CD14-positive monocyte (primary cell): ENCODE measurements around the gene NBPF20. TPM values are rescaled to one million over a fixed set of nuclear protein-coding genes. Genes with fewer than 3 reads are reported as not detected.
"Not testable (repeated sequence)": the region's sequence is repeated elsewhere in the genome, so short reads cannot be mapped to it uniquely, and the experiment has no call there.

ENCODE experiments used
- DNase-seq, 3 donors: peaks; one replicate each; pipeline ENCODE4 v3.0.0-alpha.2; 2011 to 2022
- H2AFZ ChIP-seq: 2 replicates; pipeline ENCODE4 v1.6.0; 2012; ENCODE audit warnings: mild to moderate bottlenecking, low read depth, low read length, inconsistent platforms; ENCODE audit not compliant: insufficient read depth, poor library complexity, severe bottlenecking
- H3K27ac ChIP-seq, 2 donors: 1 replicate in 1 of 2; 2 replicates in 1 of 2; pipeline ENCODE4 v1.5.1; 2012 to 2013; ENCODE audit warnings: low read length in 2 of 2, control low read depth in 1 of 2, inconsistent platforms in 1 of 2, low read depth in 1 of 2, mild to moderate bottlenecking in 1 of 2
- H3K27me3 ChIP-seq, 2 donors: one replicate each; pipeline versions ENCODE4 v1.6.0 to v1.6.1; 2011 to 2013; ENCODE audit warnings: low read length in 2 of 2; ENCODE audit not compliant: control insufficient read depth in 2 of 2, insufficient read depth in 2 of 2
- H3K36me3 ChIP-seq, 2 donors: replicated peaks in 1 of 2; 1 replicate in 1 of 2; 2 replicates in 1 of 2; pipeline versions ENCODE4 v1.5.1 to v1.6.1; 2012 to 2013; ENCODE audit warnings: low read length in 2 of 2, control low read depth in 1 of 2, inconsistent platforms in 1 of 2, mild to moderate bottlenecking in 1 of 2; ENCODE audit not compliant: insufficient read depth in 2 of 2, control insufficient read depth in 1 of 2
- H3K4me1 ChIP-seq, 2 donors: 1 replicate in 1 of 2; 2 replicates in 1 of 2; pipeline versions ENCODE4 v1.5.1 to v1.6.1; 2012 to 2013; ENCODE audit warnings: low read length in 2 of 2, control low read depth in 1 of 2, inconsistent platforms in 1 of 2, mild to moderate bottlenecking in 1 of 2, moderate library complexity in 1 of 2; ENCODE audit not compliant: insufficient read depth in 2 of 2, control insufficient read depth in 1 of 2
- H3K4me2 ChIP-seq: replicated peaks from 2 replicates; pipeline ENCODE3; 2012; ENCODE audit warnings: low read length, moderate library complexity, mild to moderate bottlenecking; ENCODE audit not compliant: poor library complexity, severe bottlenecking; ENCODE audit errors: extremely low read depth
- H3K4me3 ChIP-seq, 3 experiments: fragments of 200-600 bp in 1 of 3; sonication (generic) in 1 of 3; replicated peaks in 1 of 3; 1 replicate in 2 of 3; 2 replicates in 1 of 3; pipeline ENCODE4 v1.5.1; 2011 to 2013; ENCODE audit warnings: low read length in 3 of 3, mild to moderate bottlenecking in 3 of 3, control low read depth in 2 of 3, low read depth in 2 of 3, inconsistent platforms in 1 of 3, moderate library complexity in 1 of 3
- H3K79me2 ChIP-seq: 2 replicates; pipeline ENCODE4 v1.6.0; 2012; ENCODE audit warnings: mild to moderate bottlenecking, control low read depth, inconsistent platforms, low read length, moderate library complexity; ENCODE audit not compliant: insufficient read depth
- H3K9ac ChIP-seq: 2 replicates; pipeline ENCODE4 v1.6.0; 2017; ENCODE audit warnings: low read length, mild to moderate bottlenecking; ENCODE audit not compliant: insufficient read depth, poor library complexity, severe bottlenecking
- H3K9me3 ChIP-seq, 2 donors: replicated peaks in 1 of 2; 1 replicate in 1 of 2; 2 replicates in 1 of 2; pipeline versions ENCODE4 v1.5.1 to v1.6.1; 2012 to 2013; ENCODE audit warnings: low read length in 2 of 2, control low read depth in 1 of 2; ENCODE audit not compliant: control insufficient read depth in 1 of 2, insufficient read depth in 1 of 2
- H4K20me1 ChIP-seq: 2 replicates; pipeline ENCODE4 v1.6.0; 2012; ENCODE audit warnings: mild to moderate bottlenecking, low read length, control low read depth, moderate library complexity; ENCODE audit not compliant: insufficient read depth
- H3K27ac Mint-ChIP-seq, 7 donors: one replicate each; pipeline ENCODE4 v1.8.0; 2020; ENCODE audit warnings: mild to moderate bottlenecking in 7 of 7, mixed read lengths in 7 of 7, moderate library complexity in 6 of 7, inconsistent platforms in 2 of 7
- H3K27me3 Mint-ChIP-seq, 3 donors: one replicate each; pipeline ENCODE4 v1.8.0; 2021 to 2022; ENCODE audit warnings: low read depth in 3 of 3, mild to moderate bottlenecking in 3 of 3, mixed read lengths in 3 of 3, moderate library complexity in 3 of 3, inconsistent platforms in 1 of 3
- H3K36me3 Mint-ChIP-seq, 2 donors: one replicate each; pipeline ENCODE4 v1.8.0; 2020; ENCODE audit warnings: mixed read lengths in 2 of 2, inconsistent platforms in 1 of 2, mild to moderate bottlenecking in 1 of 2
- H3K4me1 Mint-ChIP-seq: one replicate; pipeline ENCODE4 v1.8.0; 2020; ENCODE audit warnings: mild to moderate bottlenecking, mixed read lengths
- H3K4me3 Mint-ChIP-seq, 2 donors: one replicate each; pipeline ENCODE4 v1.8.0; 2020; ENCODE audit warnings: mild to moderate bottlenecking in 2 of 2, mixed read lengths in 2 of 2, moderate library complexity in 1 of 2
- H3K9me3 Mint-ChIP-seq, 7 donors: one replicate each; pipeline ENCODE4 v1.8.0; 2020 to 2022; ENCODE audit warnings: mixed read lengths in 7 of 7, mild to moderate bottlenecking in 6 of 7, moderate library complexity in 6 of 7, inconsistent platforms in 2 of 7
- WGBS: methylation state at CpG from one replicate; pipeline ENCODE4 v1.1.5; 2013; ENCODE audit warnings: missing lambda C conversion rate; ENCODE audit not compliant: insufficient coverage; 5-methylcytosine and 5-hydroxymethylcytosine counted together
- intact Hi-C, 2 donors: fragments of 100-400 bp; cut with micrococcal nuclease; formaldehyde crosslinking; loops; one replicate each; pipeline versions ENCODE4 v1.15.0 to v1.15.1; 2023
- polyA plus RNA-seq, 3 donors: library from polyadenylated mRNA; depleted of rRNA in 1 of 3; unstranded in 2 of 3; stranded (reverse) in 1 of 3; fragments of 300-500 nt in 2 of 3; fragments of >200 nt in 1 of 3; fragmentation: Illumina TruSeq in 2 of 3; gene quantifications; 1 replicate in 2 of 3; 2 replicates in 1 of 3; pipeline ENCODE4 v1.2.3, GENCODE V29; 2012 to 2021

The NBPF20 gene
- polyA plus RNA-seq, 3 donors: 0.76 TPM; not detected in 2

GRCh38 chr1:145460684-145461083, 35.3 kb upstream of the NBPF20 start:
- H3K4me1 Mint-ChIP-seq, H3K4me1 ChIP-seq, H3K4me3 ChIP-seq, intact Hi-C loops, H2AFZ ChIP-seq, H3K9ac ChIP-seq, H3K79me2 ChIP-seq, H3K27ac ChIP-seq, H3K36me3 Mint-ChIP-seq, H3K27ac Mint-ChIP-seq, H4K20me1 ChIP-seq, H3K9me3 ChIP-seq, DNase-seq, H3K4me2 ChIP-seq, H3K36me3 ChIP-seq: not testable (repeated sequence)
- H3K4me3 Mint-ChIP-seq: peak overlapping the region in 1 of 2 donors; percentile 70
- H3K27me3 ChIP-seq: peaks cover 10 to 26% of the 10 kb centered on the region in 2 donors
- H3K9me3 Mint-ChIP-seq: peaks cover 0 to 11% (median 4%) of the 10 kb centered on the region in 7 donors
- 62% methylated on average over 5 of the region's 10 CpGs for WGBS
- peaks cover 24 to 53% (median 36%) of the 10 kb centered on the region in 3 donors for H3K27me3 Mint-ChIP-seq

- intact Hi-C loops, H3K27ac Mint-ChIP-seq, H2AFZ ChIP-seq, H4K20me1 ChIP-seq, DNase-seq, H3K9me3 ChIP-seq, H3K27ac ChIP-seq, H3K4me3 ChIP-seq, H3K4me1 Mint-ChIP-seq, H3K9ac ChIP-seq, H3K79me2 ChIP-seq, H3K4me1 ChIP-seq, H3K36me3 Mint-ChIP-seq, H3K4me2 ChIP-seq, H3K36me3 ChIP-seq: not testable (repeated sequence)
- peaks cover 10 to 21% of the 10 kb centered on the region in 2 donors for H3K27me3 ChIP-seq
- WGBS: no CpG with 5 or more reads among the region's 13 CpGs
- Mint-ChIP-seq H3K27me3 (peaks cover 24 to 52% (median 33%) of the 10 kb centered on the region in 3 donors), H3K9me3 (peaks cover 0 to 11% (median 2%) of the 10 kb centered on the region in 7 donors), H3K4me3 (peak overlapping the region in 1 of 2 donors; percentile 70)
Observed at GRCh38 chr1:145460048-145460447, 34.6 kb upstream of the NBPF20 start.

- H3K4me3 Mint-ChIP-seq, H3K9me3 ChIP-seq, intact Hi-C loops, H3K36me3 Mint-ChIP-seq, H3K4me2 ChIP-seq, H3K4me1 ChIP-seq, H3K4me1 Mint-ChIP-seq, H3K4me3 ChIP-seq, H3K79me2 ChIP-seq, H2AFZ ChIP-seq, H3K27ac Mint-ChIP-seq, H3K9ac ChIP-seq, H3K36me3 ChIP-seq, H4K20me1 ChIP-seq, DNase-seq, H3K27ac ChIP-seq: not testable (repeated sequence)
- H3K27me3 Mint-ChIP-seq: peaks cover 28 to 56% (median 37%) of the 10 kb centered on the region in 3 donors
- H3K27me3 ChIP-seq: peaks cover 10 to 25% of the 10 kb centered on the region in 2 donors
- peaks cover 0 to 15% (median 2%) of the 10 kb centered on the region in 7 donors for H3K9me3 Mint-ChIP-seq
- WGBS: no CpG with 5 or more reads among the region's 27 CpGs
Observed at GRCh38 chr1:145459591-145459990, 34.2 kb upstream of the NBPF20 start.

- H3K36me3 Mint-ChIP-seq, H3K36me3 ChIP-seq, H3K4me1 Mint-ChIP-seq, H3K9me3 ChIP-seq, H3K79me2 ChIP-seq, DNase-seq, H4K20me1 ChIP-seq, H2AFZ ChIP-seq, H3K9ac ChIP-seq, H3K27ac Mint-ChIP-seq, H3K4me3 ChIP-seq, H3K4me2 ChIP-seq, intact Hi-C loops, H3K27ac ChIP-seq, H3K4me1 ChIP-seq: not testable (repeated sequence)
- peaks cover 10 to 24% of the 10 kb centered on the region in 2 donors for H3K27me3 ChIP-seq
- Mint-ChIP-seq H3K4me3 (peak overlapping the region in 1 of 2 donors; percentile 15), H3K9me3 (peaks cover 0 to 17% (median 2%) of the 10 kb centered on the region in 7 donors), H3K27me3 (peaks cover 26 to 57% (median 39%) of the 10 kb centered on the region in 3 donors)
- no CpG with 5 or more reads among the region's 1 CpG for WGBS
Observed at GRCh38 chr1:145459063-145459462, 33.7 kb upstream of the NBPF20 start.
